Endometrial microvascular endothelial cells (primary cell): ENCODE results near the gene PLCB2. TPM values are rescaled to one million over a fixed set of nuclear protein-coding genes. Genes with fewer than 3 reads are reported as not detected.

Experiments used
- in situ Hi-C: cut with HindIII; loops from 2 replicates; pipeline ENCODE4 v1.10.0; 2017; ENCODE audit warnings: low sequenced_read_pairs, low pct_unique_long_range_greater_than_20kb; ENCODE audit errors: inconsistent ontology term
- total RNA-seq: library from RNA; depleted of rRNA; stranded (reverse); fragments of >200 nt; gene quantifications from one replicate; pipeline ENCODE4 v1.2.3, GENCODE V29; 2015; ENCODE audit errors: inconsistent ontology term

Gene PLCB2
- total RNA-seq, 1 donor from 2014 or later = 1.6 TPM

- in situ Hi-C loops = no loop called here
Measured at GRCh38 chr15:40264321-40265153, 43.2 kb downstream of the PLCB2 start.

- in situ Hi-C loops = no loop called here
Measured at GRCh38 chr15:40263024-40263754, 44.5 kb downstream of the PLCB2 start.

DNA sequence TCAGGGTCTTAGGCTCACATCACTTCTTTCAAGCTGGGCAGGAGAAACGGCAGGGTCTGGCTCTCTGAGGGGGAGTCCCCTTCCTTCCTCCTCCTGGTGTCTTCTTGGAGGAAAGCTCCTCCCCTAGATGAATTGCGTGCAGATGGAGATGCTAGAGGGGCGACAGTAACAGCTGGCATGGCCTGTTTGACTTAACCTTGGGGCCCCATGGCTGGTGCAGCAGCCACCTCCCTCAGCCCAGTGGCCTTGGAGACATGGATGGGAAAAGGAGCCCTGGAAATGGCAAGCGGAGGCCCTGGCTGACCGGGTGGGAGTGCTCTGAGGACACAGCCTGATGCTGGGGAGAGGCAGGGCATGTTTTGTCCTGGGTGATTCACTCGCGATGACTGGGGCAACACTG lies 48.7 kb downstream of the PLCB2 start:
- in situ Hi-C loops = no loop called here

- in situ Hi-C loops = no loop called here
Measured at GRCh38 chr15:40258544-40258943, 49.2 kb downstream of the PLCB2 start.

GRCh38 chr15:40257656-40258450 lies 49.9 kb downstream of the PLCB2 start:
- in situ Hi-C loops = no loop called here

GRCh38 chr15:40256638-40257235 lies 51.0 kb downstream of the PLCB2 start:
- in situ Hi-C loops = no loop called here

DNA sequence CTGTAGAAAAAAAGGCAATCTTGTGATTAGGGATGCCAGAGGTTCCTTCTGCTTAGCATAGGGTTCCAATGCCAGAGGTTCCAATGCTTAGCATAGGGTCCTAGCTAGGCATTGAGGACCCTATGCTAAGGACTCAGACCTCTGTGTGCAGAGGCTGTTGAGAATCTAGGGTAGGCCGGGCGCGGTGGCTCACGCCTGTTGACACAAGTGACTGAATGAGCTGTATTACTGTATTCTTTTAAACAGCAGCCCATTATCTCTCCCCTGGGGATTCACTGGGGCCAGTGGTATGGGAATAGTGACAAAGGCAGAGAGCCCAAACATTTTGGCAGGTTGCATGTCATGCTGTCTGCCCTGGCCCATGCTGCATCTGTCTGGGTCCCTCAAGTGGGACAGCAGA lies 52.7 kb downstream of the PLCB2 start:
- in situ Hi-C loops = no loop called here

GRCh38 chr15:40254452-40254851 lies 53.3 kb downstream of the PLCB2 start:
- in situ Hi-C loops = no loop called here

GRCh38 chr15:40253167-40253790 lies 54.5 kb downstream of the PLCB2 start:
- in situ Hi-C loops = no loop called here

DNA sequence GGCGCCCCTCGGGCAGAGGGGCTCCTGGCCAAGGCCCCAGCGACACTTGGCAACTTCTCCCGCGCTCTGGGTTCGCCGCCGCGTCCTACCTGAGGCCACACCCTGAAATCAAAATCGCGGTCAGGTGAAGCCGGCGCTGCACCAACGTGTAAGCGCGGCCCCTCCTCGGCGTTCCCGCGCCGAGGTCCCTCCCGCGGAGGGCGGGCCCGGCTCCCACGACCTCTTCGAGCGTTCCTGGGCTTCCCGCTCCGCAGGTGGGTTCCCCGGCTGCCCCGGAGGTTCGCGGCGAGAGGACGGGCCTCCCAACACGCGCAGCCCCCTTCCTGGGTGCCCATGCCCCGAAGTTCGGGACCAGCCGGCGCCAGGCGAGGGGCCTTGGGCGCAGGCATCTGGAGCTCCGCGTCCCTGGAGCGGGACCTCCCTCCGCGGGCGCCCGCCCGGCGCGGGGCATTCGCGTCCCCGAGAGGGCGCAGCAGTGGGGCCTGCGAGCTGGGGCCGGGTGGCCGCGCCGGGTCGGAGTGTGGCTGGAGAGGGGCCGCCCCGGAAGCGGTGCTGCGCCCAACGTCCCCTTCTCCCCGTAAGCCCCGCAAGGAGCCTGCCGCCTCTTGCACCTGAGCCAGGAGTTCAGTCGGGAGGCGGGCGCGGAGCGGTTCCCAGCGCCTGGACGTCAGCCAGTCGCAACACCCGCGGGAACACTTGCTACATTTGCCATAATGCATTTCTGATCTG lies 55.1 kb downstream of the PLCB2 start:
- in situ Hi-C loops = no loop called here

GRCh38 chr15:40252141-40252437 lies 55.6 kb downstream of the PLCB2 start:
- in situ Hi-C loops = no loop called here

- in situ Hi-C loops = no loop called here
Measured at GRCh38 chr15:40251486-40252140, 56.1 kb downstream of the PLCB2 start.

GRCh38 chr15:40250771-40251483 lies 56.8 kb downstream of the PLCB2 start:
- in situ Hi-C loops = no loop called here

DNA sequence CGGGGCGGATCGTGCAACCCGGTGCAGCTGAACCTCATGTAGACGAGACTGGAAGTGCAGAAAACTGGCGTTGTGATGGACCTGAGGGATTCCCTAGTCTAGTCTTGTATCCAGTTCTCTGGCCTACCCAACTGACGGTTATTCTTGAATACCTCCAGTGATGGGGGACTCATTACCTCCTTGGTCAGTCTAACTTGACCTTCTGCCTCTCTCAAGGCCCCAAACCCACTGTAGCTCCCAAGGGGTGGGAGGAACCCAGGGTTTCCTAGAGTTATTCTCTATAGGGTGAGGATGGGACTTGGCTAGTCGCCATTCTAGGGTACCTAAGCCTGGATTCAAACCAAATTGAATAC lies 57.5 kb downstream of the PLCB2 start:
- in situ Hi-C loops = no loop called here

DNA sequence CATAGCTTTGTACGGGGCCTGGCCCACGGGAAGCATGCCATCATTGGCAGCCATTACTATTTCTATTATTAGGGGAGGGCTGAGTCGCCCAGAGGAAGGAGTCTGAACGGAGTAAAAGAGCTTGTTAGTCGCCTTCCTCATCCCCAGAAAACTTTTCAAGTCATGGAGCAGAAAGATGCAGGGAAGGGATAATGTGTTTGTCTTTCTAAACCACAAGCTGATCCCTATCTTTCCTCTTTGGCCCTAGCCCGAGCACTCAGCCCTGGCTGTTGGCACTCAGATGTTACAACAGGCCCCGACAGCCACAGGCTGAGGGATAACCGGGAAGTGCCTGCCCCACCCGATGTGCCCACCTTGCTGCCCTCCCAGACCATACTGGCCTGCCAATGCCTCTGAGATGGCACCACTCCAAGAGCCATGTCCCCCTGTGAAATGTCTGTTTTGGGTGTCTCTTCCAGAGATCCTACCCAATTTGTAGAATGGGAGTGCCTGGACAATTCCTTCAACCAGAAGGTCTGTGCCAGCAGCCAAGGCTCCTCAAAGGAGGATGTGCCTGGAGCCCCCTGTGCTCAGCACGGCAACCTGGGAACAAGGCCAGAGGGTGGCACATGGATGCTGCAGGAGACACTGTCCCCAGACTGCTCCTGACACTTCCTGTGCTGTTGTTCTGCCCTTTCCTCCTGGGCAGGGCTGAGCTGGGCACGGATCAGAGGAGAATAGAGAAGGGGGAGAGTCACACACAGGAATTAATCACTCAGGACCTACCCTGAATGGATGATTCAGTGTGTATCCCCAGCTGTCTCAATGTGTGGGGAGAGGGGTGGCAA lies 58.0 kb downstream of the PLCB2 start:
- in situ Hi-C loops = no loop called here

GRCh38 chr15:40248006-40248783 lies 59.5 kb downstream of the PLCB2 start:
- in situ Hi-C loops = no loop called here
